ENCODE results near the gene NCOR2.
A peak's percentile ranks its signal among the peaks of the same experiment; 100 is the strongest.

The NCOR2 gene

DNA sequence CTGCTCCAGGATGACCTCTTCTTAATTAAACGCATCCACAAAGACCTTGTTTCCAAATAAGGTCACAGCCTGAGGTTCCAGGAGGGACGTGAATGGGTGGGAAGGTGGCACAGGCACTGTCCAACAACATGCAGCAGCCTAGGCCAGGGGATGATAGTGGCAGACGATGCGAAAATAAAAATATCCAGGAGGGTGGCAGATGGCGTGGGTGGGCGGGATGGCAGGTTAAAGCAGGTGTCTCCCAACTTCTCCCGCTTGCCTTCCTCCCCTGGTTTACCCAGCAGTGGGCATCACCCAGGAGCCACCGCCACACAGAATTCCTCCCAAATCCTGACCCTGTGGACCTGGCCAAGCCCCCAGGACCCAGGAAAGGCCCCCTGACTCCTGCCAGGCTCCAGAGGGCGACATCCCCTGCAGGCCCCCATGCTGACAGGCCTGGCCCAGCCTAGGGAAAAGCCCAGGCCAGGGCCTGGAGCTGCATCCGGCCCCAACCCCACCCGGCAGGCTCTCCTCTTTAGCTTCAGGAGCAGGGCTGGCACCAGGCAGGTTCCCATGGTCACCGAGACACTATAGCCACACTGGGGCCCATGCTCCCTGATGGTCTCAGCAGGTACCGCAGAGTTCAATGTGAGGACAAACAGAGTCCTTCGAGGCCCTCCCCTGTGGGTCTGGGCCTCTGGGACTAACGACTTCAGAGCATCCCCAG lies 9.7 kb downstream of the NCOR2 start:
- H3K9me3 ChIP-seq (ENCODE audit: control insufficient read depth, low read length) = no peaks in the 10 kb centered on the region
- H3K4me3 ChIP-seq (ENCODE audit: extremely low read depth, insufficient read depth, low read length, poor library complexity, severe bottlenecking) = no peak overlapping the region
- peaks cover 19% of the 10 kb centered on the region for H3K4me1 ChIP-seq (ENCODE audit: control insufficient read depth, insufficient read depth, low read length, poor library complexity, severe bottlenecking)
- no peak overlapping the region for H3K27ac ChIP-seq (ENCODE audit: low read depth, low read length, severe bottlenecking)
- peaks cover 19% of the 10 kb centered on the region for H3K36me3 ChIP-seq (ENCODE audit: control insufficient read depth, insufficient read depth, low read length)
- WGBS, 2 experiments (ENCODE audit: insufficient coverage in 2 of 2) = 83 to 89% methylated on average over 10 to 12 of the region's 15 CpGs

DNA sequence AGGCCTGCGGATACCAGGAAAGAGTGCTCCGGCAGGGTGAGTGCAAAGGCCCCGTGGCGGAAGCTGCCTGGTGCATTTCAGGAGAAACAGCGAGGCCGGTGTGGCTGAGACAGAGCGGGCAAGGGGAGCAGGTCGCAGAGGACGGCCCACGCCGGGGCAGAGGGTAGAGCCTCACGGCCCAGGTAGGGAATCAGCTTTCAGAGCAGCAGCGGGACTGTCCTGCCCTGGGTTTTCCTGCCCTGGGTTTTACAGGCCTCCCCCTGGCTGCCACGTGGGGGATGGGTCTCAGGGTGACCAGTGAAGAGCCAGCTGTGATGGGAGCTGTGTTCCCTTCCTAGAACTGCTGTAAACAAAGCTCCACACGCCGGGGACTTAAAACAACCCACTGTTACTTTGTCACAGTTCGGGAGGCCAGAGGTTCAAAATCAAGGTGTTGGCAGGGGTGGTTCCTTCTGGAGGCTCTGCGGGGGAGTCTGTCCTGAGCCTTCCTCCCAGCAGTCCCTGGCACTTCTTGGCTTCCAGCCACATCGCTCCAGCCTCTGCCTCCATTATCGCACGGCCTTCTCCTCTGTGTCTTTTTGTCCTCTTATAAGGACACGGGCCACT lies 10.4 kb downstream of the NCOR2 start:
- Histone ChIP-seq H3K9me3 (ENCODE audit: control insufficient read depth, low read length) (no peaks in the 10 kb centered on the region), H3K4me1 (ENCODE audit: control insufficient read depth, insufficient read depth, low read length, poor library complexity, severe bottlenecking) (peaks cover 25% of the 10 kb centered on the region), H3K4me3 (ENCODE audit: extremely low read depth, insufficient read depth, low read length, poor library complexity, severe bottlenecking) (no peak overlapping the region), H3K27ac (ENCODE audit: low read depth, low read length, severe bottlenecking) (no peak overlapping the region), H3K36me3 (ENCODE audit: control insufficient read depth, insufficient read depth, low read length) (peaks cover 19% of the 10 kb centered on the region)
- 87 to 91% methylated on average over 18 to 21 of the region's 22 CpGs for WGBS, 2 experiments (ENCODE audit: insufficient coverage in 2 of 2)

DNA sequence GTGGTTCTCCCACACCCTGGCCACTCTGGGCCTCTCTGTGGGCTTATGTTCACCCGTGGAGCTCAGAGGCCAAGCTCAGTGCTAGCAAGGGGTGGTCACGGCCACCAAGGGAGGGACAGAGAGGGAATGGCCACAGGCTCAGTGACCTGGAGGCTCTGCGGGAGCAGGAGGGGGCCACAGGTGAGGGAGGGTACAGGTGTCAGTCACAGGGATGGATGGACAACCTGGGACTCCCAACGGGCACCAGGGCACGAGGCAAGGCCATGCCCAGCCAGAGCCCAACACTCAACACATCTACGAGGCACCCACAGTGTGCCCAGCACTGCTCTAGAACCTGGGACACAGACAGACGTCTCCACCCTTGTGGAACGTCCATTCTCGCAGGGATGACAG lies 11.3 kb downstream of the NCOR2 start:
- Histone ChIP-seq H3K27ac (ENCODE audit: low read depth, low read length, severe bottlenecking) (no peak overlapping the region), H3K9me3 (ENCODE audit: control insufficient read depth, low read length) (no peaks in the 10 kb centered on the region), H3K4me3 (ENCODE audit: extremely low read depth, insufficient read depth, low read length, poor library complexity, severe bottlenecking) (no peak overlapping the region), H3K36me3 (ENCODE audit: control insufficient read depth, insufficient read depth, low read length) (peaks cover 19% of the 10 kb centered on the region), H3K4me1 (ENCODE audit: control insufficient read depth, insufficient read depth, low read length, poor library complexity, severe bottlenecking) (peaks cover 35% of the 10 kb centered on the region)
- WGBS, 2 experiments (ENCODE audit: insufficient coverage in 2 of 2) = 95 to 98% methylated on average over 9 of the region's 9 CpGs

GRCh38 chr12:124555168-124556073 lies 12.0 kb downstream of the NCOR2 start:
- Histone ChIP-seq H3K9me3 (ENCODE audit: control insufficient read depth, low read length) (no peaks in the 10 kb centered on the region), H3K4me3 (ENCODE audit: extremely low read depth, insufficient read depth, low read length, poor library complexity, severe bottlenecking) (no peak overlapping the region), H3K27ac (ENCODE audit: low read depth, low read length, severe bottlenecking) (no peak overlapping the region), H3K4me1 (ENCODE audit: control insufficient read depth, insufficient read depth, low read length, poor library complexity, severe bottlenecking) (peaks cover 41% of the 10 kb centered on the region), H3K36me3 (ENCODE audit: control insufficient read depth, insufficient read depth, low read length) (peaks cover 19% of the 10 kb centered on the region)
- WGBS, 2 experiments (ENCODE audit: insufficient coverage in 2 of 2) = 91 to 96% methylated on average over 20 to 27 of the region's 28 CpGs

- WGBS, 2 experiments (ENCODE audit: insufficient coverage in 2 of 2) = 91 to 95% methylated on average over 16 to 26 of the region's 26 CpGs
- Histone ChIP-seq H3K36me3 (ENCODE audit: control insufficient read depth, insufficient read depth, low read length) (peaks cover 26% of the 10 kb centered on the region), H3K4me1 (ENCODE audit: control insufficient read depth, insufficient read depth, low read length, poor library complexity, severe bottlenecking) (peaks cover 48% of the 10 kb centered on the region), H3K4me3 (ENCODE audit: extremely low read depth, insufficient read depth, low read length, poor library complexity, severe bottlenecking) (no peak overlapping the region), H3K9me3 (ENCODE audit: control insufficient read depth, low read length) (no peaks in the 10 kb centered on the region), H3K27ac (ENCODE audit: low read depth, low read length, severe bottlenecking) (no peak overlapping the region)
Measured at GRCh38 chr12:124554429-124555029, 12.9 kb downstream of the NCOR2 start.

DNA sequence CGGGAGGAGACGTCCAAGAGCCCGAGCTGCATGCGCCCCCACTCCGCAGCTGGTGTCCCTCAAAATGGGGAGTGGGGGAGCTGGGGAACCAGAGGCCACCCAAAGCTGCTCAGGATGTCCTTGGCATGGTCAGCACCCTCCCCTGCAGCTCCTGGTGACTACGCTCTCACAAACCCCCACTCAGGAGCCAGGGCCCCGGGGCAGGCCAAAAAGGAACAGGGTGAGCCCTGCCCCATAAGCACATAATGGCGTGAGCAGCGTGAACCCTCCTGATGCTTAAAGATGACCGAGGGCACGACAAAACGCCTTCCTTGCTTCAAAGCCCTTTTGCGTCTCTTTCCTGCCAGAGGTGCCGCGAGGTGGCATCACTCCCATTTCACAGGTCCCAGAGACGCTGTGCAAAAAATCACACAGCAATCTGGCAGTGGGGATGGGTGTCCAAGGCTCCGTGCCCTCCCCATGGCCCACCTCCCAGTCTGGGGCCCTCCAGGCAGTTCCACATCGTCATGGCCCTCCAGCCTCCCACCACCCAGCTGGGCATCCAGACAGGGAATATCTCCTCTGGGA lies 13.5 kb downstream of the NCOR2 start:
- H3K4me1 ChIP-seq (ENCODE audit: control insufficient read depth, insufficient read depth, low read length, poor library complexity, severe bottlenecking) = peaks cover 53% of the 10 kb centered on the region
- 95% methylated on average over 17 of the region's 18 CpGs for WGBS, 2 experiments (ENCODE audit: insufficient coverage in 2 of 2)

GRCh38 chr12:124551268-124552144 lies 15.9 kb downstream of the NCOR2 start:
- WGBS, 2 experiments (ENCODE audit: insufficient coverage in 2 of 2) = 38 to 46% methylated on average over 22 to 24 of the region's 25 CpGs
- Histone ChIP-seq H3K4me1 (ENCODE audit: control insufficient read depth, insufficient read depth, low read length, poor library complexity, severe bottlenecking) (peaks cover 48% of the 10 kb centered on the region), H3K36me3 (ENCODE audit: control insufficient read depth, insufficient read depth, low read length) (peaks cover 30% of the 10 kb centered on the region), H3K4me3 (ENCODE audit: extremely low read depth, insufficient read depth, low read length, poor library complexity, severe bottlenecking) (no peak overlapping the region), H3K9me3 (ENCODE audit: control insufficient read depth, low read length) (no peaks in the 10 kb centered on the region), H3K27ac (ENCODE audit: low read depth, low read length, severe bottlenecking) (peak overlapping the region; percentile 57)

More for the DNA sequence above, 13.5 kb downstream of the NCOR2 start:
- no peak overlapping the region for H3K4me3 ChIP-seq (ENCODE audit: extremely low read depth, insufficient read depth, low read length, poor library complexity, severe bottlenecking)
- peaks cover 20% of the 10 kb centered on the region for H3K36me3 ChIP-seq (ENCODE audit: control insufficient read depth, insufficient read depth, low read length)
- H3K9me3 ChIP-seq (ENCODE audit: control insufficient read depth, low read length) = no peaks in the 10 kb centered on the region
- H3K27ac ChIP-seq (ENCODE audit: low read depth, low read length, severe bottlenecking) = no peak overlapping the region

GRCh38 chr12:124550123-124551089 lies 17.0 kb downstream of the NCOR2 start:
- Histone ChIP-seq H3K4me3 (ENCODE audit: extremely low read depth, insufficient read depth, low read length, poor library complexity, severe bottlenecking) (no peak overlapping the region), H3K4me1 (ENCODE audit: control insufficient read depth, insufficient read depth, low read length, poor library complexity, severe bottlenecking) (peaks cover 53% of the 10 kb centered on the region), H3K36me3 (ENCODE audit: control insufficient read depth, insufficient read depth, low read length) (peaks cover 27% of the 10 kb centered on the region), H3K27ac (ENCODE audit: low read depth, low read length, severe bottlenecking) (no peak overlapping the region), H3K9me3 (ENCODE audit: control insufficient read depth, low read length) (no peaks in the 10 kb centered on the region)
- WGBS, 2 experiments (ENCODE audit: insufficient coverage in 2 of 2) = 89 to 94% methylated on average over 6 to 9 of the region's 11 CpGs

DNA sequence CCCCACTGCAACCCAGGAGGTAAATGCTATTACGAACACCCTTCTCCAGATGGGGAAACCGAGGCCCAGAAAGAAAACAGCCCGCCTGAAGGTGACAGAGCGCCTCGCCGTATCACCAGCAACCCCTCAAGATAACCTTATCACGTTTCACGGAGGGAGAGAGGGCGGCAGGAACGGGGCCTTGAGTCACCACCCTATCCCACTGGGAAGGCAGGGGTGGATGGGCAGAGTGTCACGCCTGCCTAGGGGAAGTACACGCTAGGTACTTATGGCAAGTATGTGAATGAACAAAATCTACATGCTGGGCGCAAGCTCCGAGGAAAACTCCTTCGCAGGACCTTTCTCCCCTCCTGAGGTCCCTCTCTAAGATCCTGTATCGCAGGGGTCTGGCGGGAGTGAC lies 17.8 kb downstream of the NCOR2 start:
- H3K27ac ChIP-seq (ENCODE audit: low read depth, low read length, severe bottlenecking) = peak overlapping the region; percentile 8
- H3K9me3 ChIP-seq (ENCODE audit: control insufficient read depth, low read length) = no peaks in the 10 kb centered on the region
- no peak overlapping the region for H3K4me3 ChIP-seq (ENCODE audit: extremely low read depth, insufficient read depth, low read length, poor library complexity, severe bottlenecking)
- 88 to 90% methylated on average over 9 to 10 of the region's 17 CpGs for WGBS, 2 experiments (ENCODE audit: insufficient coverage in 2 of 2)
- H3K36me3 ChIP-seq (ENCODE audit: control insufficient read depth, insufficient read depth, low read length) = peaks cover 27% of the 10 kb centered on the region
- peaks cover 50% of the 10 kb centered on the region for H3K4me1 ChIP-seq (ENCODE audit: control insufficient read depth, insufficient read depth, low read length, poor library complexity, severe bottlenecking)
